ENCODE results near the gene TRIM44. TPM values are rescaled to one million over a fixed set of nuclear protein-coding genes. Genes with fewer than 3 reads are reported as not detected.

TRIM44 gene
- polyA plus RNA-seq, 2 of the 4 experiments (the other 2 are of a cell fraction), result 19.3 to 70.4 TPM

DNA sequence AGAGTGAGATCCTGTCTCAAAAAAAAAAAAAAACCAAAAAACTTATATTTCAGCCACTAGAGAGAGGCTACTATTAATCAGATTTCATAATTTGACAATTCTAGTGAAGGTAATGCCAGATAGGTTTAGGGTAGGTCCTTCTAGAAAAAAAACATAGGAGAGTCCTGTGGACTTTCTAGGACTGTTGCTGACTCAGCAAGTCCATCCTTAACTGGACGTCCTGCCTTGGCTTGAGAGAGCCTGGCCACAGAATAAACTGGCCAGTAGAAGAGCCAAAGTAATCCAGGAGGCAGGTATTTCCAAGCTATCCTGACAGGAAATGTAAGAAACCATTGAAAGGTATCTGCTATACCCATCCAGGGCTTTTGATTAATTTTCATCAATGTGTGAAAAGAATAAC lies 64.6 kb downstream of the TRIM44 start:
- H3K4me3 ChIP-seq, result no peak overlapping the region
- FAIRE-seq (no peak), ATAC-seq (no peak), DNase-seq (ENCODE audit: low read depth in 1 of 2, low spot score in 1 of 2) (no peak)
- WGBS (ENCODE audit: missing lambda C conversion rate), result 60% methylated on average over 1 of the region's 1 CpG
- 0 out of 3 replicates have a peak, but pooled peaks cover 7% of the 10 kb centered on the region for H3K4me1 ChIP-seq
- TF ChIP-seq EHF (CRISPR knock-in tag; IDR thresholded peaks at IDR 0.05), result no peak
- TF ChIP-seq MAFK (IDR thresholded peaks at IDR 0.05; ENCODE audit: partially characterized antibody), result peak; percentile 90
- ChIA-PET CTCF (no interaction called here), POLR2A (no interaction called here)
- no peak overlapping the region for H3K4me2 ChIP-seq
- no peak overlapping the region for H3K27ac ChIP-seq
- H3K9me3 ChIP-seq, result peaks cover 12% of the 10 kb centered on the region; the same call in 2 of the 3 replicates

DNA sequence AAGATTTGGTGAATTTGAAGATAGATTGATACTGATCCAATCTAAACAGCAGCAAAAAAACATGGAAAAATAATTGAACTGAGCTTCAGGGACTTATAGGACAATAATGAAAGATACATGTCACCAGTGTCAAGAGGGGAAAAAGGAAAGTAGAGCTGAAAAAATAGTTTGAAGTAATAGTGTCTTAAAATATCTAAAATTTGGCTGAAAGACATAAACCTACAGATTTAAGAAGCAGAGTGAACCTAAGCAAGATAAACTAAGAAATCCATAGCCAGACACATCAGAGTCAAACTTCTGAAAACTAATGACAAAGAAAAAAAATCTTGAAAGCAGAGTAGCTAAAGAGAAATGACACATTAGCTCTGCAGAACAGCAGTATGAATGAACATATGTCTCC lies 67.7 kb downstream of the TRIM44 start:
- CTCF ChIA-PET, result no interaction called here
- Histone ChIP-seq H3K4me1 (0 out of 3 replicates have a peak, but pooled peaks cover 7% of the 10 kb centered on the region), H3K9me3 (peaks cover 18% of the 10 kb centered on the region; the same call in 2 of the 3 replicates), H3K4me2 (no peak overlapping the region), H3K4me3 (no peak overlapping the region), H3K27ac (no peak overlapping the region)
- DNase-seq (ENCODE audit: low read depth in 1 of 2, low spot score in 1 of 2) (no peak), ATAC-seq (no peak), FAIRE-seq (no peak)
- POLR2A ChIA-PET, result interaction anchor here (0.7 kb wide), 1 partner anchor 72 kb away, joined by 4 read pairs; no protein-coding TSS in a partner anchor
- TF ChIP-seq PHF8 (IDR thresholded peaks at IDR 0.05; ENCODE audit: borderline replicate concordance, low read depth) (no peak), SREBF2 (IDR thresholded peaks at IDR 0.05) (no peak), ZFP36 (IDR thresholded peaks at IDR 0.05; ENCODE audit: borderline replicate concordance, partially characterized antibody) (no peak), HDAC2 (IDR thresholded peaks at IDR 0.05) (no peak), FOSL2 (IDR thresholded peaks at IDR 0.05) (no peak), FOSL2 (CRISPR knock-in tag; IDR thresholded peaks at IDR 0.05) (no peak), NPAS2 (CRISPR knock-in tag; IDR thresholded peaks at IDR 0.05; ENCODE audit: borderline replicate concordance) (no peak), ZNF302 (CRISPR knock-in tag; IDR thresholded peaks at IDR 0.05) (no peak), GATA3 (IDR thresholded peaks at IDR 0.05; ENCODE audit: borderline replicate concordance) (no peak), NFE2L2 (conservative IDR thresholded peaks at IDR 0.05; ENCODE audit: low read length) (no peak)
- TF ChIP-seq, protein P1, sequence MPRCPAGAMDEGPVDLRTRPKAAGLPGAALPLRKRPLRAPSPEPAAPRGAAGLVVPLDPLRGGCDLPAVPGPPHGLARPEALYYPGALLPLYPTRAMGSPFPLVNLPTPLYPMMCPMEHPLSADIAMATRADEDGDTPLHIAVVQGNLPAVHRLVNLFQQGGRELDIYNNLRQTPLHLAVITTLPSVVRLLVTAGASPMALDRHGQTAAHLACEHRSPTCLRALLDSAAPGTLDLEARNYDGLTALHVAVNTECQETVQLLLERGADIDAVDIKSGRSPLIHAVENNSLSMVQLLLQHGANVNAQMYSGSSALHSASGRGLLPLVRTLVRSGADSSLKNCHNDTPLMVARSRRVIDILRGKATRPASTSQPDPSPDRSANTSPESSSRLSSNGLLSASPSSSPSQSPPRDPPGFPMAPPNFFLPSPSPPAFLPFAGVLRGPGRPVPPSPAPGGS (IDR thresholded peaks at IDR 0.05), result no peak

DNA sequence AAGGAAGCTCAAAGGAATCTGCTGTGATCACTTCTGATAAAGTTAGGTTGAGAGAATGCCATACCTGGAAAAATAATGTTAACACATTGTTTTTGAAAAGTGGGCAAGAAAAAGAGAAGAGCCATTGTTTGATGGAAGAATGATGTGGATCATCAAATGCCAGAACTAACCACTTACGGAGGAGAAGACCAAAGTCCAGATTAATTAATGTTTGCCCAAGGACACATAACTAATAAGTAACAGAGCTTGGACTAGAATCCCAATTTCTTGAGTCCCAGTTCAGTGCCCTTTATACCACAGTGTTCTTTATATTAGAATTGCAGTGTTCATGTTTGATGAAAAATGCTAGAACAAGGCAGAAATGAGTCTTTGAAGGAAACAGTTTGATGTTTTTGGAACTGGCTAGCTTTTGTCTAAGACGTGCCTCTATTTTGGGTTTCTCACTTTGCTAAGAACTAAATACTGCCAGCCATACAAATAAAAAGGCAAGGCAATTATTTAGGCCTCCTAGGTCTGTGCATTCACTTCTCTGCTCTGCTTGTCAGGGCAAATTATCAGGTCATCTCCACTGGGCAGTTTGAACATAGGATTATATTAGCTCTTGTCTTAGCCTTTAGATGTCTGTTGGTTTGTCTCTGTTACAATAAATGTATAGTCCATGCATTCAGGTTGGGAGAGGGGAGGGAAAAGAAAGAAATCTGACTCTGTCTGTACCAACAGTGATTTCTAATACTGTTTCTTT lies 72.3 kb downstream of the TRIM44 start:
- Histone ChIP-seq H3K4me3 (no peak overlapping the region), H3K4me2 (peak overlapping the region; percentile 20; the same call in 1 of the 3 replicates), H3K9me3 (peaks cover 14% of the 10 kb centered on the region; the same call in 2 of the 3 replicates), H3K27ac (no peak overlapping the region), H3K4me1 (no peaks in the 10 kb centered on the region)
- ATAC-seq (no peak), DNase-seq (ENCODE audit: low read depth in 1 of 2, low spot score in 1 of 2) (no peak), FAIRE-seq (no peak)
- TF ChIP-seq HEYL (CRISPR knock-in tag; IDR thresholded peaks at IDR 0.05), result no peak
- no peak for TF ChIP-seq RFX5 (IDR thresholded peaks at IDR 0.05)
- TF ChIP-seq ZNF302 (CRISPR knock-in tag; IDR thresholded peaks at IDR 0.05), result no peak
- TF ChIP-seq, protein P2, sequence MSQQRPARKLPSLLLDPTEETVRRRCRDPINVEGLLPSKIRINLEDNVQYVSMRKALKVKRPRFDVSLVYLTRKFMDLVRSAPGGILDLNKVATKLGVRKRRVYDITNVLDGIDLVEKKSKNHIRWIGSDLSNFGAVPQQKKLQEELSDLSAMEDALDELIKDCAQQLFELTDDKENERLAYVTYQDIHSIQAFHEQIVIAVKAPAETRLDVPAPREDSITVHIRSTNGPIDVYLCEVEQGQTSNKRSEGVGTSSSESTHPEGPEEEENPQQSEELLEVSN (IDR thresholded peaks at IDR 0.05; ENCODE audit: borderline replicate concordance, low read depth), result no peak
- ChIA-PET POLR2A (no interaction called here), CTCF (interaction anchor here (0.9 to 1.4 kb wide), 2 partner anchors 32 to 524 kb away, joined by 3 to 4 read pairs; no protein-coding TSS in a partner anchor)
- 38% methylated on average over 2 of the region's 2 CpGs for WGBS (ENCODE audit: missing lambda C conversion rate)

DNA sequence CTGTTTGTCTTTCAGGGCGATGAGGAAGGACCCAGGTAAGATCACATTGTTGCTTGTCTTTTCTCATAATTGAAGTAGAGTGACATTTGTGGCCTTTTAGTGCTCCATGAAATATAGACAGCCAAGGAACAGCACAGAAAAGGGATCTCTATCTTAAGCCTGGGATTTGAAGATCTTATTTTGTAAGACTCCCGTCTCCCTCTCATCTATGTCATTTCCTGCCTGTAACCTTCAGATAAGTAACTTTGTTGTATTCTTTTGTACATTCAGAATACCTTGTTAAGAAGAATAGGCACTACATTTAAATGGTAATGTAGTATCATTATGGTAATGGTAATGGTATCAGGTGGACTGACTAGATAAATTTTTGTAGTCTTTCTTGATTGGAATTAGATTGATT lies 72.8 kb downstream of the TRIM44 start:
- ChIA-PET CTCF (no interaction called here), POLR2A (no interaction called here)
- H3K4me3 ChIP-seq, result no peak overlapping the region
- no peak overlapping the region for H3K27ac ChIP-seq
- no peak for TF ChIP-seq EHF (CRISPR knock-in tag; IDR thresholded peaks at IDR 0.05)
- TF ChIP-seq CBX2 (IDR thresholded peaks at IDR 0.05; ENCODE audit: borderline replicate concordance, low read depth), result no peak
- TF ChIP-seq HOXA7 (CRISPR knock-in tag; IDR thresholded peaks at IDR 0.05), result no peak
- TF ChIP-seq, protein P2 (IDR thresholded peaks at IDR 0.05; ENCODE audit: borderline replicate concordance, low read depth), result no peak
- no peak for TF ChIP-seq CBX8 (IDR thresholded peaks at IDR 0.05)
- no peak for TF ChIP-seq ZFP36 (IDR thresholded peaks at IDR 0.05; ENCODE audit: borderline replicate concordance, partially characterized antibody)
- TF ChIP-seq HDAC2 (IDR thresholded peaks at IDR 0.05), result no peak
- TF ChIP-seq PHF8 (IDR thresholded peaks at IDR 0.05; ENCODE audit: borderline replicate concordance, low read depth), result no peak
- TF ChIP-seq POLR2AphosphoS2 (conservative IDR thresholded peaks at IDR 0.05; ENCODE audit: low read length), result no peak
- TF ChIP-seq RCOR1 (IDR thresholded peaks at IDR 0.05; ENCODE audit: low read depth, low read length), result no peak
- no peaks in the 10 kb centered on the region for H3K4me1 ChIP-seq
- WGBS (ENCODE audit: missing lambda C conversion rate), result 88% methylated on average over 2 of the region's 2 CpGs
- ATAC-seq, result no peak
- peaks cover 12% of the 10 kb centered on the region; the same call in 2 of the 3 replicates for H3K9me3 ChIP-seq
- no peak for FAIRE-seq
- H3K4me2 ChIP-seq, result no peak overlapping the region
- DNase-seq (ENCODE audit: low read depth in 1 of 2, low spot score in 1 of 2), result no peak

All from A549 (cell line).